HepG2 (cell line): ENCODE measurements around the gene TFG. TPM values are rescaled to one million over a fixed set of nuclear protein-coding genes. Genes with fewer than 3 reads are reported as not detected.

Experiments
- EEA1 ChIP-seq: sonication (generic); formaldehyde crosslinking; IDR thresholded peaks from 2 replicates; pipeline ENCODE4 v1.5.1; 2020; ENCODE audit warnings: mild to moderate bottlenecking, missing genetic modification reagents, borderline replicate concordance
- FOXK2 ChIP-seq: fragments of 450-650 bp; IDR thresholded peaks from 2 replicates; pipeline ENCODE4 v1.6.1; 2016
- GATAD2A ChIP-seq: IDR thresholded peaks from 2 replicates; pipeline ENCODE4 v1.6.1; 2016
- HMG20A ChIP-seq: IDR thresholded peaks from 2 replicates; pipeline ENCODE4 v1.6.1; 2016; ENCODE audit warnings: borderline replicate concordance
- KDM5A ChIP-seq: fragments of 200-600 bp; sonication (generic); IDR thresholded peaks from 2 replicates; pipeline ENCODE4 v1.7.0; 2018; ENCODE audit warnings: antibody characterized with exemption, mild to moderate bottlenecking, low read length, borderline replicate concordance
- KMT2A ChIP-seq: sonication (generic); formaldehyde crosslinking; IDR thresholded peaks from 2 replicates; pipeline ENCODE4 v1.4.0; 2020; ENCODE audit warnings: missing genetic modification reagents
- MBD4 ChIP-seq: IDR thresholded peaks from 2 replicates; pipeline ENCODE4 v1.6.1; 2012; ENCODE audit warnings: low read length, inconsistent platforms, borderline replicate concordance
- NKX3-1 ChIP-seq: sonication (generic); formaldehyde crosslinking; IDR thresholded peaks from 2 replicates; pipeline ENCODE4 v1.5.0; 2020; ENCODE audit warnings: missing genetic modification reagents
- REL ChIP-seq: sonication (generic); formaldehyde crosslinking; conservative IDR thresholded peaks from 2 replicates; pipeline ENCODE4 v1.8.0; 2022; ENCODE audit warnings: mild to moderate bottlenecking, missing genetic modification reagents, moderate library complexity
- SAP130 ChIP-seq: IDR thresholded peaks from 2 replicates; pipeline ENCODE4 v1.6.1; 2016; ENCODE audit warnings: low read depth
- SNRNP70 ChIP-seq: fragments of 200-400 bp; formaldehyde crosslinking; IDR thresholded peaks from 2 replicates; pipeline ENCODE4 v1.6.1; 2017; ENCODE audit warnings: mild to moderate bottlenecking, low read depth, low read length, moderate library complexity
- TCF7L2 ChIP-seq: IDR thresholded peaks from 2 replicates; pipeline ENCODE4 v1.6.1; 2011; ENCODE audit warnings: mild to moderate bottlenecking, low read depth, low read length, moderate library complexity
- ZFP37 ChIP-seq: sonication (generic); formaldehyde crosslinking; IDR thresholded peaks from 2 replicates; pipeline ENCODE4 v1.4.0; 2020; ENCODE audit warnings: missing genetic modification reagents, borderline replicate concordance
- ZNF235 ChIP-seq: sonication (generic); formaldehyde crosslinking; IDR thresholded peaks from 2 replicates; pipeline ENCODE4 v1.8.1; 2023; ENCODE audit warnings: mild to moderate bottlenecking, missing genetic modification reagents, borderline replicate concordance
- ZNF317 ChIP-seq: sonication (generic); formaldehyde crosslinking; IDR thresholded peaks from 2 replicates; pipeline ENCODE4 v1.5.0; 2020; ENCODE audit warnings: mild to moderate bottlenecking, missing genetic modification reagents
- ZNF549 ChIP-seq: sonication (generic); formaldehyde crosslinking; IDR thresholded peaks from 2 replicates; pipeline ENCODE4 v1.5.0; 2020; ENCODE audit warnings: missing genetic modification reagents
- ZNF773 ChIP-seq: sonication (generic); formaldehyde crosslinking; IDR thresholded peaks from 2 replicates; pipeline ENCODE4 v1.4.0; 2020; ENCODE audit warnings: missing genetic modification reagents, borderline replicate concordance
- polyA plus RNA-seq, 8 experiments: library from polyadenylated mRNA; depleted of rRNA in 3 of 8; stranded (reverse) in 7 of 8; unstranded in 1 of 8; fragments of >200 nt; fragmentation: Illumina TruSeq in 4 of 8; extraction: Trizol in 4 of 8; gene quantifications; 2 replicates each; pipeline versions ENCODE4 v1.2.1 to v1.2.3, GENCODE V29; 2011 to 2016; ENCODE audit warnings: low read depth in 4 of 8, missing spikeins in 1 of 8, mixed read lengths in 1 of 8; ENCODE audit not compliant: insufficient read depth in 1 of 8
- total RNA-seq, 5 experiments: library from RNA; depleted of rRNA; stranded (reverse); fragments of >200 nt; fragmentation: Illumina TruSeq; extraction: Trizol; gene quantifications; 2 replicates each; pipeline ENCODE4 v1.2.3, GENCODE V29; 2016; ENCODE audit warnings: low read depth in 1 of 5
- TF ChIP-seq, protein P1 (sequence below): sonication (generic); formaldehyde crosslinking; IDR thresholded peaks from 2 replicates; pipeline ENCODE4 v1.4.0; 2020; ENCODE audit warnings: missing genetic modification reagents
- TF ChIP-seq, protein P2 (sequence below): IDR thresholded peaks from 2 replicates; pipeline ENCODE4 v1.6.1; 2016; ENCODE audit warnings: low read depth, missing genetic modification reagents, missing compliant biosample characterization
- TF ChIP-seq, protein P3 (sequence below): IDR thresholded peaks from 2 replicates; pipeline ENCODE4 v1.6.1; 2018; ENCODE audit warnings: missing genetic modification reagents, mild to moderate bottlenecking, missing compliant biosample characterization
- TF ChIP-seq, protein P4 (sequence below): sonication (generic); formaldehyde crosslinking; IDR thresholded peaks from 2 replicates; pipeline ENCODE4 v1.4.0; 2020; ENCODE audit warnings: missing genetic modification reagents

Gene TFG
- total and polyA plus RNA-seq, 2 of the 13 experiments (the other 11 are each of a cell fraction or from before 2014, with no cell fraction given) = 53.6 to 71.7 TPM

DNA sequence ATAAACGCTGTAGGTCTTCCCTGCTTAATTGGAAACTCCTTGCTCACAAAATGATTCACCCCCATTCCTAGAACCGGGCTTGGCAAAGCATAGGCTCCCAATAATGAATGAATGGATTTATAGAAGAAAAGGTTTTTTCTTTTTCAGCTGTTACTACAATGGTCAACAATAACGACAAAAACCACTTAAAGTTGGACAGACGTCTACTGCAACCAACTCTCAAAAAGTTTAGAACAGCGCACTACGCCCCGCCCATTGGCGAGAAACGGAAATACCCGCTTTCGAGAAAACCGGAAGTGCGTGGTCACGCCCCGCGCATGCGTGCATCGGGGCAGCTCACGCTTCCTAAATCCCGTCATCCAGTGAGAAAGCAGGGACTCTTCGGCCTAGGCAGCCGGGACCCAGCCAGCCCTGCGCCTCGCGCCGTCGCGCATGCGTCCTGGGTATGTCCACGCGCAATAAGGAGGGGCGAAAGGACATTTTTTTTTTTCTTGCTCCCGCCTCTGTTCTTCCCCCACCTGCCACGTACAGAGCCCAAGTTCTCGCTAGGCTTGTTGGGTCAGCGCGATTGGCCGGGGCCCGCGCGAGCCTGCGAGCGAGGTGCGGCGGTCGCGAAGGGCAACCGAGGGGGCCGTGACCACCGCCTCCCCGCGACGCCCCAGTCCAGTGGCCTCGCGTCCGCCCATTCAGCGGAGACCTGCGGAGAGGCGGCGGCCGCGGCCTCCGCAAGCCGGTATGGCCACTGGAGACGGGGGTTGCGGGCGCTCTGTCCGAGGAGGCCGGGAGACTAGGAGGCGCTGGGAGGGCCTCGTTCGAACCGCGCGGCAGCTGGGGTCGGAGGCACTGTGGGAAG is at the start of gene TFG (continued):
- TF ChIP-seq, protein P1, sequence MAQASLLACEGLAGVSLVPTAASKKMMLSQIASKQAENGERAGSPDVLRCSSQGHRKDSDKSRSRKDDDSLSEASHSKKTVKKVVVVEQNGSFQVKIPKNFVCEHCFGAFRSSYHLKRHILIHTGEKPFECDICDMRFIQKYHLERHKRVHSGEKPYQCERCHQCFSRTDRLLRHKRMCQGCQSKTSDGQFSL (CRISPR knock-in tag) = no peak
- TF ChIP-seq GATAD2A (CRISPR knock-in tag) = no peak; the same call in 1 of the 2 replicates
- no peak for TF ChIP-seq ZNF549 (CRISPR knock-in tag)
- no peak for TF ChIP-seq HMG20A (CRISPR knock-in tag)
- peak; percentile 83 for TF ChIP-seq SAP130 (CRISPR knock-in tag)
- TF ChIP-seq ZNF317 = 0 out of 2 replicates have a peak, but pooled peaks have one; percentile 29
- TF ChIP-seq NKX3-1 (CRISPR knock-in tag) = peak; percentile 73
- TF ChIP-seq, protein P2, sequence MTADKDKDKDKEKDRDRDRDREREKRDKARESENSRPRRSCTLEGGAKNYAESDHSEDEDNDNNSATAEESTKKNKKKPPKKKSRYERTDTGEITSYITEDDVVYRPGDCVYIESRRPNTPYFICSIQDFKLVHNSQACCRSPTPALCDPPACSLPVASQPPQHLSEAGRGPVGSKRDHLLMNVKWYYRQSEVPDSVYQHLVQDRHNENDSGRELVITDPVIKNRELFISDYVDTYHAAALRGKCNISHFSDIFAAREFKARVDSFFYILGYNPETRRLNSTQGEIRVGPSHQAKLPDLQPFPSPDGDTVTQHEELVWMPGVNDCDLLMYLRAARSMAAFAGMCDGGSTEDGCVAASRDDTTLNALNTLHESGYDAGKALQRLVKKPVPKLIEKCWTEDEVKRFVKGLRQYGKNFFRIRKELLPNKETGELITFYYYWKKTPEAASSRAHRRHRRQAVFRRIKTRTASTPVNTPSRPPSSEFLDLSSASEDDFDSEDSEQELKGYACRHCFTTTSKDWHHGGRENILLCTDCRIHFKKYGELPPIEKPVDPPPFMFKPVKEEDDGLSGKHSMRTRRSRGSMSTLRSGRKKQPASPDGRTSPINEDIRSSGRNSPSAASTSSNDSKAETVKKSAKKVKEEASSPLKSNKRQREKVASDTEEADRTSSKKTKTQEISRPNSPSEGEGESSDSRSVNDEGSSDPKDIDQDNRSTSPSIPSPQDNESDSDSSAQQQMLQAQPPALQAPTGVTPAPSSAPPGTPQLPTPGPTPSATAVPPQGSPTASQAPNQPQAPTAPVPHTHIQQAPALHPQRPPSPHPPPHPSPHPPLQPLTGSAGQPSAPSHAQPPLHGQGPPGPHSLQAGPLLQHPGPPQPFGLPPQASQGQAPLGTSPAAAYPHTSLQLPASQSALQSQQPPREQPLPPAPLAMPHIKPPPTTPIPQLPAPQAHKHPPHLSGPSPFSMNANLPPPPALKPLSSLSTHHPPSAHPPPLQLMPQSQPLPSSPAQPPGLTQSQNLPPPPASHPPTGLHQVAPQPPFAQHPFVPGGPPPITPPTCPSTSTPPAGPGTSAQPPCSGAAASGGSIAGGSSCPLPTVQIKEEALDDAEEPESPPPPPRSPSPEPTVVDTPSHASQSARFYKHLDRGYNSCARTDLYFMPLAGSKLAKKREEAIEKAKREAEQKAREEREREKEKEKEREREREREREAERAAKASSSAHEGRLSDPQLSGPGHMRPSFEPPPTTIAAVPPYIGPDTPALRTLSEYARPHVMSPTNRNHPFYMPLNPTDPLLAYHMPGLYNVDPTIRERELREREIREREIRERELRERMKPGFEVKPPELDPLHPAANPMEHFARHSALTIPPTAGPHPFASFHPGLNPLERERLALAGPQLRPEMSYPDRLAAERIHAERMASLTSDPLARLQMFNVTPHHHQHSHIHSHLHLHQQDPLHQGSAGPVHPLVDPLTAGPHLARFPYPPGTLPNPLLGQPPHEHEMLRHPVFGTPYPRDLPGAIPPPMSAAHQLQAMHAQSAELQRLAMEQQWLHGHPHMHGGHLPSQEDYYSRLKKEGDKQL (CRISPR knock-in tag) = no peak
- peak; percentile 73 for TF ChIP-seq FOXK2
- TF ChIP-seq, protein P3, sequence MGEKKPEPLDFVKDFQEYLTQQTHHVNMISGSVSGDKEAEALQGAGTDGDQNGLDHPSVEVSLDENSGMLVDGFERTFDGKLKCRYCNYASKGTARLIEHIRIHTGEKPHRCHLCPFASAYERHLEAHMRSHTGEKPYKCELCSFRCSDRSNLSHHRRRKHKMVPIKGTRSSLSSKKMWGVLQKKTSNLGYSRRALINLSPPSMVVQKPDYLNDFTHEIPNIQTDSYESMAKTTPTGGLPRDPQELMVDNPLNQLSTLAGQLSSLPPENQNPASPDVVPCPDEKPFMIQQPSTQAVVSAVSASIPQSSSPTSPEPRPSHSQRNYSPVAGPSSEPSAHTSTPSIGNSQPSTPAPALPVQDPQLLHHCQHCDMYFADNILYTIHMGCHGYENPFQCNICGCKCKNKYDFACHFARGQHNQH (CRISPR knock-in tag) = peak; percentile 36; the same call in 1 of the 2 replicates
- 0 out of 2 replicates have a peak, but pooled peaks have one; percentile 76 for TF ChIP-seq ZNF773 (CRISPR knock-in tag)
- 0 out of 2 replicates have a peak, but pooled peaks have one; percentile 19 for TF ChIP-seq EEA1 (CRISPR knock-in tag)
- TF ChIP-seq MBD4 = no peak
- no peak for TF ChIP-seq ZFP37 (CRISPR knock-in tag)
- TF ChIP-seq KMT2A (CRISPR knock-in tag) = peak; percentile 45; the same call in 1 of the 2 replicates
- TF ChIP-seq, protein P4, sequence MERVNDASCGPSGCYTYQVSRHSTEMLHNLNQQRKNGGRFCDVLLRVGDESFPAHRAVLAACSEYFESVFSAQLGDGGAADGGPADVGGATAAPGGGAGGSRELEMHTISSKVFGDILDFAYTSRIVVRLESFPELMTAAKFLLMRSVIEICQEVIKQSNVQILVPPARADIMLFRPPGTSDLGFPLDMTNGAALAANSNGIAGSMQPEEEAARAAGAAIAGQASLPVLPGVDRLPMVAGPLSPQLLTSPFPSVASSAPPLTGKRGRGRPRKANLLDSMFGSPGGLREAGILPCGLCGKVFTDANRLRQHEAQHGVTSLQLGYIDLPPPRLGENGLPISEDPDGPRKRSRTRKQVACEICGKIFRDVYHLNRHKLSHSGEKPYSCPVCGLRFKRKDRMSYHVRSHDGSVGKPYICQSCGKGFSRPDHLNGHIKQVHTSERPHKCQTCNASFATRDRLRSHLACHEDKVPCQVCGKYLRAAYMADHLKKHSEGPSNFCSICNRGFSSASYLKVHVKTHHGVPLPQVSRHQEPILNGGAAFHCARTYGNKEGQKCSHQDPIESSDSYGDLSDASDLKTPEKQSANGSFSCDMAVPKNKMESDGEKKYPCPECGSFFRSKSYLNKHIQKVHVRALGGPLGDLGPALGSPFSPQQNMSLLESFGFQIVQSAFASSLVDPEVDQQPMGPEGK (CRISPR knock-in tag) = peak; percentile 61
- no peak for TF ChIP-seq SNRNP70
- no peak; the same call in 1 of the 2 replicates for TF ChIP-seq KDM5A
- TF ChIP-seq TCF7L2 = no peak
- peak; percentile 95; the same call in 1 of the 2 replicates for TF ChIP-seq REL (CRISPR knock-in tag)
- TF ChIP-seq ZNF235 (CRISPR knock-in tag) = no peak
